ENCODE results near the gene RPL18.

Gene RPL18

DNA sequence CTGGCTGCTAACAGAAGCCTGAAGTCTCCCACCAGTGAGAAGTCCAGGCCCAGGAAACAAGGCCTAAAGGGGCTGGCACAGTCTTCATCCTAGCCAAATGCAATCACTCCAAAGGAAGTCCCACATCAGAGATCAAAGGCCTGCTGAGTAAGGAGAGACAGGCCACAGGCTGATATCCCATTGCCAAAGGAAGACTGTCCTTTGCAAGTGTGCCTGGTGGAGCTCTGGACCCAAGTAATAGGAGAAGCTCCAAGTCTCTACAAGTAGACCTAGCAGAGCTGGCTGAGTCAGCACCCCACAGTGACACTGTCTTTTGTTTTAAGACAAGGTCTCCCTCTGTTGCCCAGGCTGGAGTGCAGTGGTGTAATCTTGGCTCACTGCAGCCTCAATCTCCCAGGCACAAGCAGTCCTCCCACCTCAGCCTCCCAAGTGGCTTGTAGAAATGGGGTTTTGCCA, 13.7 kb upstream of the RPL18 start:
- peak overlapping the region; percentile 95 for H3K27ac ChIP-seq

DNA sequence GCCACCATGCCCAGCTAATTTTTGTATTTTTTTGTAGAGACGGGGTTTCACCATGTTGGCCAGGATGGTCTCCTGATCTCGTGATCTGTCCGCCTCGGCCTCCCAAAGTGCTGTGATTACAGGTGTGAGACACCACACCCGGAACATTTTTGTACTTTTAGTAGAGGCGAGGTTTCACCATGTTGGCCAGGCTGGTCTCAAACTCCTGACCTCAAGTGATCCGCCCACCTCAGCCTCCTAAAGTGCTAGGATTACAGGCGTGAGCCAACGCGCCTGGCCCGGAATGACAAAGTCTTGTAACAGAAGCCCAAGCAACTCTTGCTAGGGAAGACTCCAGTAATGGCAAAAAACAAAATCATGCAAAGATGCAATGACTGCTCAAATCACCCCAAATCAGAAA, 13.3 kb upstream of the RPL18 start:
- H3K27ac ChIP-seq, result peak overlapping the region; percentile 95

More for the DNA sequence above, 13.7 kb upstream of the RPL18 start:
- TF ChIP-seq, protein P1, sequence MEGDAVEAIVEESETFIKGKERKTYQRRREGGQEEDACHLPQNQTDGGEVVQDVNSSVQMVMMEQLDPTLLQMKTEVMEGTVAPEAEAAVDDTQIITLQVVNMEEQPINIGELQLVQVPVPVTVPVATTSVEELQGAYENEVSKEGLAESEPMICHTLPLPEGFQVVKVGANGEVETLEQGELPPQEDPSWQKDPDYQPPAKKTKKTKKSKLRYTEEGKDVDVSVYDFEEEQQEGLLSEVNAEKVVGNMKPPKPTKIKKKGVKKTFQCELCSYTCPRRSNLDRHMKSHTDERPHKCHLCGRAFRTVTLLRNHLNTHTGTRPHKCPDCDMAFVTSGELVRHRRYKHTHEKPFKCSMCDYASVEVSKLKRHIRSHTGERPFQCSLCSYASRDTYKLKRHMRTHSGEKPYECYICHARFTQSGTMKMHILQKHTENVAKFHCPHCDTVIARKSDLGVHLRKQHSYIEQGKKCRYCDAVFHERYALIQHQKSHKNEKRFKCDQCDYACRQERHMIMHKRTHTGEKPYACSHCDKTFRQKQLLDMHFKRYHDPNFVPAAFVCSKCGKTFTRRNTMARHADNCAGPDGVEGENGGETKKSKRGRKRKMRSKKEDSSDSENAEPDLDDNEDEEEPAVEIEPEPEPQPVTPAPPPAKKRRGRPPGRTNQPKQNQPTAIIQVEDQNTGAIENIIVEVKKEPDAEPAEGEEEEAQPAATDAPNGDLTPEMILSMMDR (conservative IDR thresholded peaks at IDR 0.05), result no peak

DNA sequence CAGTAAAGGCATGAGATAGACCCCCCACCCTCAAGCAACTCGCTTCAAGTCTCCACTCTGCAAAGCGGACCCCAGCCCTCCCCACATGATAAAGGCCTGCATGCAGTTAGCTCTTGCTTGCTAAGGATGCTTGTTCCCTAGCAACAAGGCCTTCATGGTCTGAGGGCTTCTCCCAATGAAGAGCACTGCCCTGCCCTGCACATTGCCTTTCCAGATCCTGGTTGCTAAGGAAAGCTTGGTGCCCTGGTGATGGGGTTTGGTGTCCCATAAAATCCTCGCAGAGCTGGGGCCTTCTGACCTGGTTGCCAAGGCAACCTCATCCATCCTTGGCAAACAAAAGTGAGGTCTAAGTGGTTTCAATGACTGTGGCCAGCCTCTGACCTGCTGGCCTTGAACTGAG, 12.2 kb upstream of the RPL18 start:
- TF ChIP-seq, protein P1 (conservative IDR thresholded peaks at IDR 0.05), result no peak
- H3K27ac ChIP-seq, result peak overlapping the region; percentile 95

DNA sequence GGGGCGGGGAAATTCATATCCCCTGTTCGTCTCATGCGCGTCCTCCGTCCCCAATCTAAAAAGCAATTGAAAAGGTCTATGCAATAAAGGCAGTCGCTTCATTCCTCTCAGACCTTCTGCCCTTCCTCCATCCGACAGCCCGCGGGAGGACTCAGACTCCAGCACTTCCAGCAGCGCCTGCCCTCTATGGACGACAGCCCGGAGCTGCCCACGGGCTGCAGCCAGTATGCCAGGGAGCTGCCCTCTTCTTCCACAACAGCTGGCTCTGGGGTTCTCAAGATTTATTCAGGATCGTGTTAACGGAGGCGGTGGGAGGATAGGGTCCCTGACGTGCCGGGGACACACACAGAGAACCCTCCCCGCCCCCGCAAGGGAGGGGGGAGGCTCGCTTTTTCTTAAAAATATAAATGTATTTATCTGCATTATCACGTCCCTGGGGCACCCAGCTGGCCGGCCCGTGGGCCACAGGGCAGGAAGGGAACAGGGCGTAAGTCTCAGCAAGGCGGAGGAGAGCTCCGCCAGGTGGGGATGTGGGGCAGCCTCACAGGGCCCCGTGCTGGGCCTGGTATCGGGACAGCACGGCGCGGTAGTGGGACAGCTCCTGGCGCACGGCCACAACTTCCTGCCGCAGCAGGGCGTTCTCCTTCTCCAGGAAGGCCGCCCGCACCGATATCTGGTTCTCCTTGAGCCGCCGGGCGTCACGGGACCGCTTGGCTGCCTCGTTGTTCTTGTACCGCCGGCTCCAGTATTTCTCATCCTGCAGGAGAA, 11.5 kb upstream of the RPL18 start:
- peak overlapping the region; percentile 95 for H3K27ac ChIP-seq
- TF ChIP-seq, protein P1 (conservative IDR thresholded peaks at IDR 0.05), result peak; percentile 20; the same call in 1 of the 2 replicates

DNA sequence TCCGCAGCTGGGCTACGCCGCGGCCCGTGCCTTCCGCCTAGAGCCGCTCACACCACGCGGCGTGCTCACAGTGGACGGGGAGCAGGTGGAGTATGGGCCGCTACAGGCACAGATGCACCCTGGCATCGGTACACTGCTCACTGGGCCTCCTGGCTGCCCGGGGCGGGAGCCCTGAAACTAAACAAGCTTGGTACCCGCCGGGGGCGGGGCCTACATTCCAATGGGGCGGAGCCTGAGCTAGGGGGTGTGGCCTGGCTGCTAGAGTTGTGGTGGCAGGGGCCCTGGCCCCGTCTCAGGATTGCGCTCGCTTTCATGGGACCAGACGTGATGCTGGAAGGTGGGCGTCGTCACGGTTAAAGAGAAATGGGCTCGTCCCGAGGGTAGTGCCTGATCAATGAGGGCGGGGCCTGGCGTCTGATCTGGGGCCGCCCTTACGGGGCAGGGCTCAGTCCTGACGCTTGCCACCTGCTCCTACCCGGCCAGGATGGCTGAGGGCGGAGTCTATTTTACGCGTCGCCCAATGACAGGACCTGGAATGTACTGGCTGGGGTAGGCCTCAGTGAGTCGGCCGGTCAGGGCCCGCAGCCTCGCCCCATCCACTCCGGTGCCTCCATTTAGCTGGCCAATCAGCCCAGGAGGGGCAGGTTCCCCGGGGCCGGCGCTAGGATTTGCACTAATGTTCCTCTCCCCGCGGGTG, 10.8 kb upstream of the RPL18 start:
- H3K27ac ChIP-seq, result peak overlapping the region; percentile 95
- TF ChIP-seq, protein P1 (conservative IDR thresholded peaks at IDR 0.05), result no peak

DNA sequence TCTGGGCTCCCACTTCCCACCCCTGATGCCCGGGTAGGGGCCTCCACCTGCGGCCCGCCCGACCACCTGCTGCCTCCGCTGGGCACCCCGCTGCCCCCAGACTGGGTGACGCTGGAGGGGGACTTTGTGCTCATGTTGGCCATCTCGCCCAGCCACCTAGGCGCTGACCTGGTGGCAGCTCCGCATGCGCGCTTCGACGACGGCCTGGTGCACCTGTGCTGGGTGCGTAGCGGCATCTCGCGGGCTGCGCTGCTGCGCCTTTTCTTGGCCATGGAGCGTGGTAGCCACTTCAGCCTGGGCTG, 10.3 kb upstream of the RPL18 start:
- H3K27ac ChIP-seq, result no peak overlapping the region
- TF ChIP-seq, protein P1 (conservative IDR thresholded peaks at IDR 0.05), result no peak

DNA sequence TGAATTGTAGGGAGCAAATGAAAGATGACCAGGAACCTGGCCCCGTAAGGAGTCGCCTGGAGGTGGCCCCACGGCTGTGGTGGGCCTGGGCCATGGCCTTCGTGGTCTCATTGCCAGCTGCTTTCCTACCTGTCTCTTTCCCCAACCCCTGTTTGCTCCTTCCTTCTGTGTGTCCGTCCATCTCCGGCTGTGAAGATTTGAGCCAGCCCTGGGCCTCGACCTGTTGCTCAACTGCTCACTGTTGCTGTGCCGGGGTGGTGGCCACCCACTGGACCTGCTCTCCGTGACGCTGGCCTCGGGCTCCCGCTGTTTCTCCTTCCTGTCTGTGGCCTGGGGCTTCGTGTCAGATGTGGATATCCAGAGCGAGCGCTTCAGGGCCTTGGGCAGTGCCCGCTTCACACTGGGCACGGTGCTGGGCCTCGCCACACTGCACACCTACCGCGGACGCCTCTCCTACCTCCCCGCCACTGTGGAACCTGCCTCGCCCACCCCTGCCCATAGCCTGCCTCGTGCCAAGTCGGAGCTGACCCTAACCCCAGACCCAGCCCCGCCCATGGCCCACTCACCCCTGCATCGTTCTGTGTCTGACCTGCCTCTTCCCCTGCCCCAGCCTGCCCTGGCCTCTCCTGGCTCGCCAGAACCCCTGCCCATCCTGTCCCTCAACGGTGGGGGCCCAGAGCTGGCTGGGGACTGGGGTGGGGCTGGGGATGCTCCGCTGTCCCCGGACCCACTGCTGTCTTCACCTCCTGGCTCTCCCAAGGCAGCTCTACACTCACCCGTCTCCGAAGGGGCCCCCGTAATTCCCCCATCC, 9.7 kb upstream of the RPL18 start:
- TF ChIP-seq, protein P1 (conservative IDR thresholded peaks at IDR 0.05), result no peak
- no peak overlapping the region for H3K27ac ChIP-seq

Measured in VCaP (cell line).